ENCODE measurements around the gene RYR2. TPM values are rescaled to one million over a fixed set of nuclear protein-coding genes. Genes with fewer than 3 reads are reported as not detected.

The RYR2 gene
- total RNA-seq, 6 experiments from 2014 or later, result 0.05 to 0.17 TPM; not detected in 4

- Mint-ChIP-seq H3K4me3 (no peak overlapping the region), H3K27ac (no peak overlapping the region), H3K36me3 (ENCODE audit: low read depth) (no peaks in the 10 kb centered on the region; the same call in 1 of the 2 replicates), H3K4me1 (ENCODE audit: low read depth) (no peaks in the 10 kb centered on the region), H3K9me3 (peaks cover 22% of the 10 kb centered on the region), H3K27me3 (ENCODE audit: insufficient read depth) (no peaks in the 10 kb centered on the region)
- TF ChIP-seq, protein P1, sequence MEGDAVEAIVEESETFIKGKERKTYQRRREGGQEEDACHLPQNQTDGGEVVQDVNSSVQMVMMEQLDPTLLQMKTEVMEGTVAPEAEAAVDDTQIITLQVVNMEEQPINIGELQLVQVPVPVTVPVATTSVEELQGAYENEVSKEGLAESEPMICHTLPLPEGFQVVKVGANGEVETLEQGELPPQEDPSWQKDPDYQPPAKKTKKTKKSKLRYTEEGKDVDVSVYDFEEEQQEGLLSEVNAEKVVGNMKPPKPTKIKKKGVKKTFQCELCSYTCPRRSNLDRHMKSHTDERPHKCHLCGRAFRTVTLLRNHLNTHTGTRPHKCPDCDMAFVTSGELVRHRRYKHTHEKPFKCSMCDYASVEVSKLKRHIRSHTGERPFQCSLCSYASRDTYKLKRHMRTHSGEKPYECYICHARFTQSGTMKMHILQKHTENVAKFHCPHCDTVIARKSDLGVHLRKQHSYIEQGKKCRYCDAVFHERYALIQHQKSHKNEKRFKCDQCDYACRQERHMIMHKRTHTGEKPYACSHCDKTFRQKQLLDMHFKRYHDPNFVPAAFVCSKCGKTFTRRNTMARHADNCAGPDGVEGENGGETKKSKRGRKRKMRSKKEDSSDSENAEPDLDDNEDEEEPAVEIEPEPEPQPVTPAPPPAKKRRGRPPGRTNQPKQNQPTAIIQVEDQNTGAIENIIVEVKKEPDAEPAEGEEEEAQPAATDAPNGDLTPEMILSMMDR (IDR thresholded peaks at IDR 0.05), result no peak
- no peak for DNase-seq
These were observed 511.1 kb downstream of the RYR2 start for GRCh38 chr1:237553078-237553477.

DNA sequence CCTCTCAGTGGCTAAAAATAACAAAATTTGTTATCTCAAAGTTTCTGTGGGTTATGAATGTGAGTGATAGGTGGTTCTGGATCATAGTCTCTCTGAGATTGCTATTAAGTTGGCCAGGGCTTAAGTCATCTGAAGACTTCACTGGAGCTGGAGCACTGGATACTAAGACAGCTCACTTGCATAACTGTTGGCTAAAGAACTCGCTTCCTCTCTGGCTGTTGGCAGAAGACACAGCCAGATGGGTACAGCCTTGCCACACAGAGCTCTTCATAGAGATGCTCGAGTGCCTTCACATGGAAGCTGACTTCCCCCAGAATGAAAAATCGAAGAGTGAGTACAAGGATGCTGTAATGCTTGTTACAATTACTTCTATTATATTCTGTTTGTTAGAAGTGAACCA lies 514.9 kb downstream of the RYR2 start:
- H3K4me3 Mint-ChIP-seq, result no peak overlapping the region
- H3K9me3 Mint-ChIP-seq, result no peaks in the 10 kb centered on the region; the same call in 1 of the 2 replicates
- no peak for DNase-seq
- TF ChIP-seq, protein P1 (IDR thresholded peaks at IDR 0.05), result no peak
- no peak overlapping the region for H3K27ac Mint-ChIP-seq
- no peaks in the 10 kb centered on the region; the same call in 1 of the 2 replicates for H3K27me3 Mint-ChIP-seq (ENCODE audit: insufficient read depth)
- H3K36me3 Mint-ChIP-seq (ENCODE audit: low read depth), result no peaks in the 10 kb centered on the region
- no peaks in the 10 kb centered on the region for H3K4me1 Mint-ChIP-seq (ENCODE audit: low read depth)

GRCh38 chr1:237562242-237562823 lies 520.3 kb downstream of the RYR2 start:
- Mint-ChIP-seq H3K4me3 (no peak overlapping the region), H3K27ac (no peak overlapping the region), H3K27me3 (ENCODE audit: insufficient read depth) (no peaks in the 10 kb centered on the region; the same call in 1 of the 2 replicates), H3K4me1 (ENCODE audit: low read depth) (no peaks in the 10 kb centered on the region), H3K9me3 (no peaks in the 10 kb centered on the region), H3K36me3 (ENCODE audit: low read depth) (no peaks in the 10 kb centered on the region)
- TF ChIP-seq, protein P1 (IDR thresholded peaks at IDR 0.05), result peak; percentile 86
- DNase-seq, result peak; percentile 72

DNA sequence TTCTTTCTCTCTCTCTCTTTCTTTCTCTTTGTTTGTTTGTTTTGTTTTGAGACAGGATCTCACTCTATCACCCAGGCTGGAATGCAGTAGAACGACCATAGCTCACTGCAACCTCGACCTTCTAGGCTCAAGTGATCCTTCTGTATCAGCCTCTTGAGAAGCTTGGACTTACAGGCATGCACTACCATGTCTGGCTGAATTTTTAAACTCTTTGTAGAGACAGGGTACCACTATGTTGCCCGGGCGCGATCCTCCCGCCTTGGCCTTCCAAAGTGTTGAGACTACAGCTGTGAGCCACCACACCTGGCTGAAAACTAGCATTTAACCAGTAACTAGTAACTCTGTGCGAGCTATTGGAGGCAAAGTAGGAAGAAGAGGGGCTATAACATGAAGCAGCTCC lies 523.3 kb downstream of the RYR2 start:
- H3K36me3 Mint-ChIP-seq (ENCODE audit: low read depth), result no peaks in the 10 kb centered on the region
- DNase-seq, result no peak
- no peaks in the 10 kb centered on the region; the same call in 1 of the 2 replicates for H3K27me3 Mint-ChIP-seq (ENCODE audit: insufficient read depth)
- no peaks in the 10 kb centered on the region for H3K4me1 Mint-ChIP-seq (ENCODE audit: low read depth)
- peaks cover 5% of the 10 kb centered on the region; the same call in 1 of the 2 replicates for H3K9me3 Mint-ChIP-seq
- TF ChIP-seq, protein P1 (IDR thresholded peaks at IDR 0.05), result no peak
- no peak overlapping the region for H3K27ac Mint-ChIP-seq
- H3K4me3 Mint-ChIP-seq, result no peak overlapping the region

DNA sequence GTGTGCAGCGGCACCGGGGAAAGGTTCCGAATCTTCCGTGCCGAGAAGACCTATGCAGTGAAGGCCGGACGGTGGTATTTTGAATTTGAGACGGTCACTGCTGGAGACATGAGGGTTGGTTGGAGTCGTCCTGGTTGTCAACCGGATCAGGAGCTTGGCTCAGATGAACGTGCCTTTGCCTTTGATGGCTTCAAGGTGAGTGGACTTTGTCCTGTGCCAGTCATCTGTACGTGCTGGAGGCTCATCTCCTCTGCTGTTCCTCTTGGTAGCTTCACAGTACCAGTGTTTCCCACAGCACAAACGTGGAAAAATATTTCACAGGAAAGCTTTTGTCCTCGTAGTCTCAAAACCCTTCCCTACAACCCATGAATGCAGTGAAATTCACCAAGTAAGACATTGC lies 524.6 kb downstream of the RYR2 start:
- no peak overlapping the region for H3K4me3 Mint-ChIP-seq
- no peak for DNase-seq
- peaks cover 5% of the 10 kb centered on the region; the same call in 1 of the 2 replicates for H3K9me3 Mint-ChIP-seq
- H3K36me3 Mint-ChIP-seq (ENCODE audit: low read depth), result no peaks in the 10 kb centered on the region
- H3K27me3 Mint-ChIP-seq (ENCODE audit: insufficient read depth), result no peaks in the 10 kb centered on the region
- no peak overlapping the region for H3K27ac Mint-ChIP-seq
- TF ChIP-seq, protein P1 (IDR thresholded peaks at IDR 0.05), result no peak
- H3K4me1 Mint-ChIP-seq (ENCODE audit: low read depth), result no peaks in the 10 kb centered on the region
